ENCODE measurements around the gene UBE2H.
A peak's percentile ranks its signal among the peaks of the same experiment; 100 is the strongest.

Gene UBE2H

DNA sequence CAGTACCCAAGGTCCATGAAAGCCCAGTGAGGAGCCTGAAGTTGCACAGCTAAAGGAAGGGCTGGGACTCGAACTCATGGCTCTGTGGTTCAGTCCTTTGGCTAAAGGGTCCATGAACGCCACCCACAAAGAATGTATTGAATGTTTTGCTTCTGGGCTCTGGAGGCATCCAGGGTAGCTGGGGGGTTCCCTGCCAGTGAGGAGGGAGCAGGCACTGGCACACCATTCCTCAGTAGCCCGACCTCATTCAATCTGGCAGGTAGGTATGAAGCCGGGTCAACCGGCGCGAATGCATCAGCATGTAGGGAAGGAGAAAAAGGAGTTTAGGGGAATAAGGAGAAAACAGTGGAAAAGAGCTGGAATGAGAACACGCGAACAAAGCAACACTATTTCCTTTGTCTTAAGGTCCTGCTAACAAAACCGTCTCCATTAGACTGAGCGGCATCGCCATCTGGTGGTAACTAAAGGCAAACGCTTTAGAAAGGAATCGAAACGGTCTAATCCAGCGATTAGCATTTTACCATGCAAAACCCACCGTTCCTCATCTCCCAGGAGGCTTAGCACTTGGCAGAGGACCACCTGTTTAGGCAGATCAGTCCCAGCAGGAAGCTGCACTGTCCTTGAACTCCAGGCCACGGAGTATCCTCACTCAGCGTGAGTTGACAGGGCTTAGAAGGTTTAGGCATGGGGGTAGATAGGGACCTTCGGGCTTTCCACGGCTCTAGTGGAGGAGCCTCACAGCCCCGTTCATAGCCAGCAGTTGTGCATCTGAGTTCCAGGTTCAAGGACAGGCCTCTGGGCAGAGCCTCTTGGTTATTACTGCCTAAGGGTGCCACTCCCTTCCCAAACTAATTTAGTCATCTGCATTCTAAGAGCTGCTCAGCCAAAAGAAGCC is 122.8 kb downstream of the UBE2H start:
- peaks cover 13% of the 10 kb centered on the region for H3K4me1 ChIP-seq (ENCODE audit: low read length)
- peak overlapping the region; percentile 100 for H3K4me2 ChIP-seq (ENCODE audit: low read length)
- no peak overlapping the region for H3K27ac ChIP-seq (ENCODE audit: low read length)
- H3K36me3 ChIP-seq (replicated peaks; ENCODE audit: low read depth, low read length), result peaks cover 5% of the 10 kb centered on the region
- peak; percentile 81 for TF ChIP-seq CTCF (IDR thresholded peaks at IDR 0.05; ENCODE audit: low read depth, low read length)
- TF ChIP-seq EZH2phosphoT487 (IDR thresholded peaks at IDR 0.05; ENCODE audit: low read depth), result no peak
- H3K79me2 ChIP-seq (ENCODE audit: low read length), result no peaks in the 10 kb centered on the region
- peak overlapping the region; percentile 66; the same call in 1 of the 2 replicates for H2AFZ ChIP-seq (ENCODE audit: low read depth, low read length)
- H3K27me3 ChIP-seq (ENCODE audit: low read depth, low read length), result no peaks in the 10 kb centered on the region
- no peaks in the 10 kb centered on the region for H3K9me3 ChIP-seq (ENCODE audit: insufficient read depth, low read length)
- H4K20me1 ChIP-seq (ENCODE audit: insufficient read depth, low read length), result no peaks in the 10 kb centered on the region
- peak overlapping the region; percentile 81 for H3K4me3 ChIP-seq (ENCODE audit: low read length)
- peak overlapping the region; percentile 53; the same call in 1 of the 2 replicates for H3K9ac ChIP-seq (ENCODE audit: low read length)

GRCh38 chr7:129828989-129829736 is 123.6 kb downstream of the UBE2H start:
- Histone ChIP-seq H3K9ac (ENCODE audit: low read length) (no peak overlapping the region), H3K4me3 (ENCODE audit: low read length) (no peak overlapping the region), H3K9me3 (ENCODE audit: insufficient read depth, low read length) (no peaks in the 10 kb centered on the region), H3K4me1 (ENCODE audit: low read length) (peaks cover 18% of the 10 kb centered on the region), H3K27ac (ENCODE audit: low read length) (no peak overlapping the region), H2AFZ (ENCODE audit: low read depth, low read length) (no peak overlapping the region), H3K27me3 (ENCODE audit: low read depth, low read length) (no peaks in the 10 kb centered on the region), H3K36me3 (replicated peaks; ENCODE audit: low read depth, low read length) (peaks cover 5% of the 10 kb centered on the region), H4K20me1 (ENCODE audit: insufficient read depth, low read length) (no peaks in the 10 kb centered on the region), H3K4me2 (ENCODE audit: low read length) (peak overlapping the region; percentile 100), H3K79me2 (ENCODE audit: low read length) (no peaks in the 10 kb centered on the region)
- no peak for TF ChIP-seq CTCF (IDR thresholded peaks at IDR 0.05; ENCODE audit: low read depth, low read length)
- TF ChIP-seq EZH2phosphoT487 (IDR thresholded peaks at IDR 0.05; ENCODE audit: low read depth), result no peak

- Histone ChIP-seq H3K9me3 (ENCODE audit: insufficient read depth, low read length) (no peaks in the 10 kb centered on the region), H3K4me3 (ENCODE audit: low read length) (no peak overlapping the region), H3K4me1 (ENCODE audit: low read length) (peaks cover 18% of the 10 kb centered on the region), H3K4me2 (ENCODE audit: low read length) (no peak overlapping the region), H3K27me3 (ENCODE audit: low read depth, low read length) (no peaks in the 10 kb centered on the region), H4K20me1 (ENCODE audit: insufficient read depth, low read length) (no peaks in the 10 kb centered on the region), H3K27ac (ENCODE audit: low read length) (no peak overlapping the region), H2AFZ (ENCODE audit: low read depth, low read length) (no peak overlapping the region), H3K9ac (ENCODE audit: low read length) (no peak overlapping the region), H3K79me2 (ENCODE audit: low read length) (no peaks in the 10 kb centered on the region), H3K36me3 (replicated peaks; ENCODE audit: low read depth, low read length) (peaks cover 5% of the 10 kb centered on the region)
- TF ChIP-seq EZH2phosphoT487 (IDR thresholded peaks at IDR 0.05; ENCODE audit: low read depth) (no peak), CTCF (IDR thresholded peaks at IDR 0.05; ENCODE audit: low read depth, low read length) (no peak)
Observed at GRCh38 chr7:129828078-129828762, 124.5 kb downstream of the UBE2H start.
